Activated CD4-positive, alpha-beta T cell treated with anti-CD3 and anti-CD28 coated beads for 1 hour (primary cell): ENCODE data around the gene BCL2L11.

Experiments used
- DNase-seq: peaks from one replicate; pipeline ENCODE4 v3.0.0-alpha.2; 2020

BCL2L11 gene

GRCh38 chr2:111171337-111171930 is 50.7 kb downstream of the BCL2L11 start:
- no peak for DNase-seq

GRCh38 chr2:111172666-111173065 is 52.0 kb downstream of the BCL2L11 start:
- no peak for DNase-seq

GRCh38 chr2:111173338-111173737 is 52.6 kb downstream of the BCL2L11 start:
- no peak for DNase-seq

GRCh38 chr2:111173856-111174255 is 53.1 kb downstream of the BCL2L11 start:
- no peak for DNase-seq

GRCh38 chr2:111175615-111176014 is 54.9 kb downstream of the BCL2L11 start:
- DNase-seq = no peak

GRCh38 chr2:111176388-111176787 is 55.7 kb downstream of the BCL2L11 start:
- no peak for DNase-seq

GRCh38 chr2:111176867-111177266 is 56.2 kb downstream of the BCL2L11 start:
- DNase-seq = no peak

- DNase-seq = no peak
These were observed 57.6 kb downstream of the BCL2L11 start for GRCh38 chr2:111178296-111178695.

- DNase-seq = peak; percentile 4
These were observed 58.2 kb downstream of the BCL2L11 start for GRCh38 chr2:111178730-111179405.

GRCh38 chr2:111182121-111182520 is 61.4 kb downstream of the BCL2L11 start:
- no peak for DNase-seq

GRCh38 chr2:111182740-111183139 is 62.0 kb downstream of the BCL2L11 start:
- no peak for DNase-seq

GRCh38 chr2:111184725-111185310 is 64.1 kb downstream of the BCL2L11 start:
- DNase-seq = no peak

GRCh38 chr2:111185361-111186022 is 64.8 kb downstream of the BCL2L11 start:
- DNase-seq = no peak

GRCh38 chr2:111186121-111186715 is 65.5 kb downstream of the BCL2L11 start:
- DNase-seq = no peak

GRCh38 chr2:111186933-111187332 is 66.2 kb downstream of the BCL2L11 start:
- no peak for DNase-seq

GRCh38 chr2:111188681-111189080 is 68.0 kb downstream of the BCL2L11 start:
- no peak for DNase-seq

- DNase-seq = no peak
These were observed 68.4 kb downstream of the BCL2L11 start for GRCh38 chr2:111189106-111189505.

- DNase-seq = no peak
These were observed 70.3 kb downstream of the BCL2L11 start for GRCh38 chr2:111190816-111191540.

GRCh38 chr2:111191877-111192276 is 71.2 kb downstream of the BCL2L11 start:
- DNase-seq = no peak

- DNase-seq = no peak
These were observed 72.2 kb downstream of the BCL2L11 start for GRCh38 chr2:111192776-111193368.

- DNase-seq = no peak
These were observed 74.3 kb downstream of the BCL2L11 start for GRCh38 chr2:111194835-111195621.

- DNase-seq = no peak
These were observed 75.7 kb downstream of the BCL2L11 start for GRCh38 chr2:111196435-111196834.
